H9 (cell line): ENCODE measurements around the gene NUMBL. TPM values are rescaled to one million over a fixed set of nuclear protein-coding genes. Genes with fewer than 3 reads are reported as not detected.

Experiments used
- DNase-seq: peaks from one replicate; pipeline ENCODE4 v3.0.0-alpha.2; 2017
- H2AFZ ChIP-seq: one replicate; pipeline ENCODE4 v1.6.1; 2013; ENCODE audit warnings: mild to moderate bottlenecking, low read length, control low read depth, moderate library complexity
- H2AK5ac ChIP-seq: 2 replicates; pipeline ENCODE4 v1.6.1; 2013; ENCODE audit warnings: low read length, control low read depth, mixed read lengths; ENCODE audit not compliant: insufficient read length
- H2BK120ac ChIP-seq: one replicate; pipeline ENCODE4 v1.6.1; 2013; ENCODE audit warnings: low read depth, mild to moderate bottlenecking, low read length, control low read depth, inconsistent platforms; ENCODE audit not compliant: poor library complexity, severe bottlenecking
- H2BK12ac ChIP-seq: 2 replicates; pipeline ENCODE4 v1.6.1; 2013; ENCODE audit warnings: low read length, control low read depth, mixed read lengths, low read depth; ENCODE audit not compliant: insufficient read length
- H2BK15ac ChIP-seq: 2 replicates; pipeline ENCODE4 v1.6.1; 2013; ENCODE audit warnings: low read depth, low read length, control low read depth
- H2BK20ac ChIP-seq: one replicate; pipeline ENCODE4 v1.6.1; 2013; ENCODE audit warnings: low read depth, mild to moderate bottlenecking, low read length, control low read depth, inconsistent platforms; ENCODE audit not compliant: poor library complexity, severe bottlenecking
- H2BK5ac ChIP-seq: 2 replicates; pipeline ENCODE4 v1.6.1; 2013; ENCODE audit warnings: low read length, control low read depth, mixed read lengths; ENCODE audit not compliant: insufficient read length
- H3K14ac ChIP-seq: 2 replicates; pipeline ENCODE4 v1.6.1; 2013; ENCODE audit warnings: low read length, control low read depth; ENCODE audit not compliant: insufficient read depth
- H3K18ac ChIP-seq: 2 replicates; pipeline ENCODE4 v1.6.1; 2013; ENCODE audit warnings: low read depth, mild to moderate bottlenecking, mixed read lengths, low read length, control low read depth; ENCODE audit not compliant: insufficient read length
- H3K23ac ChIP-seq: 2 replicates; pipeline ENCODE4 v1.6.1; 2013; ENCODE audit warnings: low read length, control low read depth, mixed read lengths, low read depth; ENCODE audit not compliant: insufficient read length
- H3K23me2 ChIP-seq: 2 replicates; pipeline ENCODE4 v1.6.1; 2013; ENCODE audit warnings: low read depth, mild to moderate bottlenecking, mixed read lengths, low read length, control low read depth; ENCODE audit not compliant: insufficient read length, poor library complexity, severe bottlenecking
- H3K27ac ChIP-seq: 2 replicates; pipeline ENCODE4 v1.5.1; 2013; ENCODE audit warnings: low read length, control low read depth, mixed read lengths, low read depth; ENCODE audit not compliant: insufficient read length
- H3K27me3 ChIP-seq: 2 replicates; pipeline ENCODE4 v1.6.1; 2013; ENCODE audit warnings: low read length, control low read depth, inconsistent platforms; ENCODE audit not compliant: insufficient read depth
- H3K4ac ChIP-seq: 2 replicates; pipeline ENCODE4 v1.6.1; 2013; ENCODE audit warnings: low read depth, mild to moderate bottlenecking, control low read depth, inconsistent platforms, low read length, moderate library complexity
- H3K4me1 ChIP-seq: 2 replicates; pipeline ENCODE4 v1.6.1; 2013; ENCODE audit warnings: low read length, control low read depth, inconsistent platforms; ENCODE audit not compliant: insufficient read depth
- H3K4me2 ChIP-seq: 2 replicates; pipeline ENCODE4 v1.6.1; 2013; ENCODE audit warnings: low read length, control low read depth, mixed read lengths; ENCODE audit not compliant: insufficient read length, insufficient read depth
- H3K56ac ChIP-seq: 2 replicates; pipeline ENCODE4 v1.6.1; 2013; ENCODE audit warnings: low read depth, mild to moderate bottlenecking, mixed read lengths, low read length, control low read depth; ENCODE audit not compliant: insufficient read length
- H3K79me1 ChIP-seq: 2 replicates; pipeline ENCODE4 v1.6.1; 2013; ENCODE audit warnings: low read depth, mild to moderate bottlenecking, moderate library complexity, low read length, control low read depth, inconsistent platforms; ENCODE audit not compliant: insufficient read depth, poor library complexity, severe bottlenecking
- H3K79me2 ChIP-seq: 2 replicates; pipeline ENCODE4 v1.6.1; 2013; ENCODE audit warnings: low read length, control low read depth, inconsistent platforms; ENCODE audit not compliant: insufficient read depth
- H3K9ac ChIP-seq: 2 replicates; pipeline ENCODE4 v1.6.1; 2013; ENCODE audit warnings: low read length, control low read depth, mixed read lengths; ENCODE audit not compliant: insufficient read length; ENCODE audit errors: extremely low read depth
- H3K9me3 ChIP-seq: one replicate; pipeline ENCODE4 v1.6.1; 2013; ENCODE audit warnings: low read depth, low read length, inconsistent platforms; ENCODE audit not compliant: control insufficient read depth
- H3T11ph ChIP-seq: one replicate; pipeline ENCODE4 v1.6.1; 2013; ENCODE audit warnings: mild to moderate bottlenecking, low read length, control low read depth, inconsistent platforms
- H4K20me1 ChIP-seq: one replicate; pipeline ENCODE4 v1.6.1; 2013; ENCODE audit not compliant: control insufficient read depth, insufficient read length, insufficient read depth
- H4K5ac ChIP-seq: 2 replicates; pipeline ENCODE4 v1.6.1; 2013; ENCODE audit warnings: low read depth, mild to moderate bottlenecking, mixed read lengths, low read length, control low read depth; ENCODE audit not compliant: insufficient read length
- H4K8ac ChIP-seq: replicated peaks from 2 replicates; pipeline ENCODE4 v1.6.1; 2013; ENCODE audit warnings: low read length, control low read depth, mixed read lengths, low read depth; ENCODE audit not compliant: insufficient read length
- H4K91ac ChIP-seq: 2 replicates; pipeline ENCODE4 v1.6.1; 2013; ENCODE audit warnings: low read depth, mild to moderate bottlenecking, moderate library complexity, mixed read lengths, low read length, control low read depth; ENCODE audit not compliant: insufficient read length
- H3K27ac Mint-ChIP-seq, 3 experiments: 2 replicates in 2 of 3; 3 replicates in 1 of 3; pipeline ENCODE4 v1.8.0; 2020 to 2021; ENCODE audit warnings: mixed read lengths in 3 of 3, mild to moderate bottlenecking in 1 of 3, moderate library complexity in 1 of 3
- H3K27me3 Mint-ChIP-seq: 2 replicates; pipeline ENCODE4 v1.8.0; 2021; ENCODE audit warnings: low read depth, mild to moderate bottlenecking, moderate library complexity, mixed read lengths
- H3K36me3 Mint-ChIP-seq, 3 experiments: 2 replicates in 2 of 3; 3 replicates in 1 of 3; pipeline ENCODE4 v1.8.0; 2020 to 2021; ENCODE audit warnings: low read depth in 3 of 3, mixed read lengths in 3 of 3; ENCODE audit not compliant: insufficient read depth in 1 of 3
- H3K4me1 Mint-ChIP-seq, 2 experiments: 2 replicates each; pipeline ENCODE4 v1.8.0; 2020; ENCODE audit warnings: mixed read lengths in 2 of 2
- H3K4me3 Mint-ChIP-seq, 2 experiments: 2 replicates in 1 of 2; 3 replicates in 1 of 2; pipeline ENCODE4 v1.8.0; 2020 to 2021; ENCODE audit warnings: mild to moderate bottlenecking in 2 of 2, mixed read lengths in 2 of 2, moderate library complexity in 1 of 2
- H3K9me3 Mint-ChIP-seq, 2 experiments: 2 replicates in 1 of 2; 3 replicates in 1 of 2; pipeline ENCODE4 v1.8.0; 2020; ENCODE audit warnings: mild to moderate bottlenecking in 2 of 2, mixed read lengths in 2 of 2, moderate library complexity in 1 of 2
- WGBS: extraction: QIAGEN DNeasy Blood & Tissue Kit; methylation state at CpG from one replicate; pipeline ENCODE4 v1.1.7; 2013; ENCODE audit warnings: missing lambda C conversion rate, low lambda C conversion rate, mixed read lengths; ENCODE audit not compliant: insufficient read length; ENCODE audit errors: extremely low coverage; 5-methylcytosine and 5-hydroxymethylcytosine counted together
- total RNA-seq: library from RNA; stranded (reverse); gene quantifications from 2 replicates; pipeline ENCODE4 v1.2.1, GENCODE V29; 2021
- TF ChIP-seq, protein P1 (sequence below): fragments of 200-600 bp; sonication (generic); conservative IDR thresholded peaks from 3 replicates; pipeline ENCODE4 v1.8.0; 2021; ENCODE audit warnings: antibody characterized with exemption, mild to moderate bottlenecking

Gene NUMBL
- total RNA-seq, 1 experiment from 2014 or later, result 34.5 TPM

DNA sequence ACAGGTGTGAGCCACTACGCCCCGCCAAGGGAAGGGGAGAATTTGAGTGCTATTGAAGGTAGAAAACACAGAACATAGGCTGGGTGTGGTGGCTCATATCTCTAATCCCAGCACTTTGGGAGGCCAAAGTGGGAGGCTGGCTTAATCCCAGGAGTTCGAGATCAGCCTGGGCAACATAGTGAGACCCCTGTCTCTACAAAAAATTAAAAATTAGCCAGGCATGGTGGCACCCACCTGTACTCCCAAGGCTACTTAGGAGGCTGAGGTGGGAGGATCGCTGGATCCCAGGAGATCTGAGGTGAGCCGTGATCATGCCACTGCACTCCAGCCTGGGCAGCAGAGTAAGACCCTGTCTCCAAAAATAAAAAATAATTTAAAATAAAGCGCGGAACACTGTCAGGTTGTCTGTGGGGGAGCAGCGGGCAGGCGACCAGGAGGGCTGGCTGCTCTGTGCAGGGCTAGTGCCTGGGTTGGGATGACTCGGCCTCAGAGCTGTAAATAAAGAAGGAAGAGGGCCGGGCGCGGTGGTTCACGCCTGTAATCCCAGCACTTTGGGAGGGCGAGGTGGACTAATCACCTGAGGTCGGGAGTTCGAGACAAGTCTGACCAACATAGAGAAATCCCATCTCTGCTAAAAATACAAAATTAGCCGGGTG lies 48.3 kb downstream of the NUMBL start:
- TF ChIP-seq, protein P1, sequence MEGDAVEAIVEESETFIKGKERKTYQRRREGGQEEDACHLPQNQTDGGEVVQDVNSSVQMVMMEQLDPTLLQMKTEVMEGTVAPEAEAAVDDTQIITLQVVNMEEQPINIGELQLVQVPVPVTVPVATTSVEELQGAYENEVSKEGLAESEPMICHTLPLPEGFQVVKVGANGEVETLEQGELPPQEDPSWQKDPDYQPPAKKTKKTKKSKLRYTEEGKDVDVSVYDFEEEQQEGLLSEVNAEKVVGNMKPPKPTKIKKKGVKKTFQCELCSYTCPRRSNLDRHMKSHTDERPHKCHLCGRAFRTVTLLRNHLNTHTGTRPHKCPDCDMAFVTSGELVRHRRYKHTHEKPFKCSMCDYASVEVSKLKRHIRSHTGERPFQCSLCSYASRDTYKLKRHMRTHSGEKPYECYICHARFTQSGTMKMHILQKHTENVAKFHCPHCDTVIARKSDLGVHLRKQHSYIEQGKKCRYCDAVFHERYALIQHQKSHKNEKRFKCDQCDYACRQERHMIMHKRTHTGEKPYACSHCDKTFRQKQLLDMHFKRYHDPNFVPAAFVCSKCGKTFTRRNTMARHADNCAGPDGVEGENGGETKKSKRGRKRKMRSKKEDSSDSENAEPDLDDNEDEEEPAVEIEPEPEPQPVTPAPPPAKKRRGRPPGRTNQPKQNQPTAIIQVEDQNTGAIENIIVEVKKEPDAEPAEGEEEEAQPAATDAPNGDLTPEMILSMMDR, result no peak
- Histone ChIP-seq H4K8ac (no peak overlapping the region), H3K4ac (no peak overlapping the region), H3K79me1 (no peaks in the 10 kb centered on the region), H3T11ph (no peak overlapping the region), H2AK5ac (no peak overlapping the region), H2BK5ac (no peak overlapping the region), H3K14ac (no peak overlapping the region), H2BK120ac (no peak overlapping the region), H3K18ac (no peak overlapping the region), H3K4me2 (no peak overlapping the region), H3K79me2 (no peaks in the 10 kb centered on the region), H3K27ac (no peak overlapping the region), H2BK15ac (no peak overlapping the region), H3K23me2 (no peaks in the 10 kb centered on the region), H2BK20ac (no peak overlapping the region), H3K23ac (no peak overlapping the region), H3K4me1 (no peaks in the 10 kb centered on the region), H3K9ac (no peak overlapping the region), H3K9me3 (no peaks in the 10 kb centered on the region), H4K5ac (no peak overlapping the region), H4K91ac (no peak overlapping the region), H3K56ac (no peak overlapping the region), H2AFZ (no peak overlapping the region), H2BK12ac (no peak overlapping the region), H4K20me1 (no peaks in the 10 kb centered on the region), H3K27me3 (no peaks in the 10 kb centered on the region)
- H3K9me3 Mint-ChIP-seq, result no peaks in the 10 kb centered on the region
- H3K27ac Mint-ChIP-seq, result no peak overlapping the region
- H3K4me1 Mint-ChIP-seq, result peaks cover 5 to 6% of the 10 kb centered on the region in 2 experiments; a peak in 3 of 4 replicates
- H3K36me3 Mint-ChIP-seq, result no peaks in the 10 kb centered on the region
- no peak for DNase-seq
- H3K4me3 Mint-ChIP-seq, result no peak overlapping the region
- WGBS, result no CpG with 5 or more reads among the region's 18 CpGs
- peaks cover 2% of the 10 kb centered on the region for H3K27me3 Mint-ChIP-seq
